SW480 (cell line): ENCODE measurements around the gene CHL1.
A peak's percentile ranks its signal among the peaks of the same experiment; 100 is the strongest.

ENCODE experiments used
- DNase-seq: peaks from one replicate; pipeline ENCODE4 v3.0.0-alpha.2; 2016; ENCODE audit warnings: low spot score

CHL1 gene

DNA sequence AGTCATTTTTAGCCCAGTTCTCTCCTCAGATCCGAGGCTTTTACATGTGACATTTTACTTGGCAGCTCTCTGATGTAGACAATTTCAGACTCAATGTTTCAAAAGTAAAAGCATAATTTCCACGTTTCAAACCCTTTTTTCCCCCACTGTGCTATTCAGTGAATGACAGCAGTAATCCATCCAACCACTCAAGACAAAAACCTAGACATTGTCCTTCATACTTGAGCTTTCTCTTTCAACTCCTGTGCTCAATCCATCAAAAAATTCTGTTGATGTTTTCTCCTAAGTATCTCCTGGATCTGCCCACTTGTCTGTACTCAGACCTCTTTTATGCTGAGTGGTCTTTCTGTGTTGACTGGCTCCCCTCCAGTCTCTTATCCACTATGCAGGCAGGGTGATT is 214.7 kb downstream of the CHL1 start:
- DNase-seq = no peak

GRCh38 chr3:414063-414462 is 217.5 kb downstream of the CHL1 start:
- peak; percentile 37 for DNase-seq

- DNase-seq = no peak
These were observed 221.8 kb downstream of the CHL1 start for GRCh38 chr3:418239-418929.

DNA sequence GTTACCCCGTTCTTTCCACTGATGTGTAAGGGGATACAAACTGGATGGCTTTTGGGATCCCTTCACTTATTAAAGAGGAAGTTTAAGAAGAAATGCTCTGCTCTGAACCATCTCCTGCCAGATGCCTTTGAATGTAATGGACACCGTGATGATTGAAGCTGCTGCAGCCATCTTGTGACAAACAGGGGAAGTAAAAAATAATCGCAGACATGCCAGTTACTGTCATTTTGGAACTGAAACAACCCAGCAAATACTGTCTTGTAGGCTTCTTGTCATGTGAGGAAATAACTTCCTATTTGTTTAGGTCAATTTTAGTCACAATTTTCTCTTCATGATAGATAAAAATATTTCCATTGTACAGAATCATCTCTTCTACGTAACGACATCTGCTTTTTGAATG is 224.0 kb downstream of the CHL1 start:
- no peak for DNase-seq

GRCh38 chr3:425079-425478 is 228.5 kb downstream of the CHL1 start:
- DNase-seq = no peak

- no peak for DNase-seq
These were observed 229.5 kb downstream of the CHL1 start for GRCh38 chr3:426072-426471.

DNA sequence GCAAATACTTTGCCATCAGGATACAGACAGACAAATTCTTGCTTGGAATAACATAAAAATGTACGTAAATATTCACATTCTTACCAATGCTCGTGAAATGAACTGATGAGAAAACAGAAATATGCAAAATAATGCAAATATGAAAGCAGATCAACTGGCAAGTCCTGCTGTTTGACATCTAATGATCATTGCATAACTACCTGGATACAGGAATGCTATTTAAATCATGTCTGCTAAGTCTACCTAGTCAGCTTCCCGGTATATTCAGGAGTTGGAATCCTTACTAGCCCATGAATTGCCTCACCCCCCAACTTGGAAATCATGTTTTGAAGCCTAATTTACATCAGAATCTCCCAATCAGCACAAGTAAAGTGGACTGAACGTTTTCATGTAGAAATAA is 230.6 kb downstream of the CHL1 start:
- DNase-seq = no peak

DNA sequence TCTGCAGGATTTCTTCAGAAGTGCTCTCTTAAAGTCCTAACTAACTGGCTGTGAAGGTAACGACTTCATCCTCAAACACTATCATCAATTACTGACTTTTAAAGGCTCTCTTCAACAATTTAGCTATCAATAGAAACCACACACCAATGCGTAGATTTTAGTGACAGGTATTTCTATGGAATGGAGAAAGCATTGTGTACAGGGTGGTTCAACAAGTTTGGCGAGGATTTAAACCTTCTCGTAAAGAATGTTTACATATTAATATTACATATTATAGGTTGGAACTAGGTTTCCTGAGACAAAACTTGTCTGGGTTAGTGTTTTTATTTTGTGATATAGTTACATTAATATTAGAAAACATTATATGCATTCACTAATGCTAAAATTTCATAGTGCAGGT is 233.6 kb downstream of the CHL1 start:
- no peak for DNase-seq

DNA sequence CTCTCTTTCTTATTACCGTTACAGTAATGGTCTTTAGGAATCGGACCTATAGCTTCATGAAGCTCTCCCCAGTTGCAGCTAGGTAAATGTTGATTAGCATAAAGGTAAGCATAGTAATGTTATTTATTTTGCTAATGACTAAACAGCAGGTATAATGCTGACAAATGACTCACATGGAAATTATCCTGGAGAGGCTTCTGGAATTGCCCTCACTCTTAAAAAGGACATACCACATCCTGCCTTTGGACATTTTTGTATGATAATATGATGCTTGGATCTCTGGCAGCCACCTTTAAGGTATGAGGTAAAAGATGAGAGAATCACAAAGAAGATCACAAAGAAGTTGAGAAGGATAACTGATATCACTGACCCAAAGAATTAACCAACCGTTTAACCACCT is 238.6 kb downstream of the CHL1 start:
- DNase-seq = peak; percentile 36

- no peak for DNase-seq
These were observed 239.5 kb downstream of the CHL1 start for GRCh38 chr3:436053-436452.

DNA sequence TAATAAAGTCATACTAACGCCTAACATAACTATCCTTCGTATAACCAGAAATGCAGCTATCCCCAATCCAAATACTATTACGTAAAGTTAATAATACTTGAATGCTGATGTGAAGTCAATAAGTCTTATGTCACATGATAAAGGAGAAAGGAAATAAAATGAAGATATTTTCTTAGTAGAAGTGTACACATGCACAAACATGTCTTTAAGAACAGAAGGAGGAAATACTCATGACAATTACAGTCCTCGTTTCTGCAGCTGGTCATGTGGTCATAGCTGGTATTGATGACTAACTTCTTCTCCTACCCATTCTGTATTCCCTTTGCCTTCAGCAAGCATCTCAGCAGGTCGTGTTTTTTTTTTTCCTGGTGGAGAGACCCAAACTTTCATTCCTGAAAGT is 244.3 kb downstream of the CHL1 start:
- DNase-seq = no peak

DNA sequence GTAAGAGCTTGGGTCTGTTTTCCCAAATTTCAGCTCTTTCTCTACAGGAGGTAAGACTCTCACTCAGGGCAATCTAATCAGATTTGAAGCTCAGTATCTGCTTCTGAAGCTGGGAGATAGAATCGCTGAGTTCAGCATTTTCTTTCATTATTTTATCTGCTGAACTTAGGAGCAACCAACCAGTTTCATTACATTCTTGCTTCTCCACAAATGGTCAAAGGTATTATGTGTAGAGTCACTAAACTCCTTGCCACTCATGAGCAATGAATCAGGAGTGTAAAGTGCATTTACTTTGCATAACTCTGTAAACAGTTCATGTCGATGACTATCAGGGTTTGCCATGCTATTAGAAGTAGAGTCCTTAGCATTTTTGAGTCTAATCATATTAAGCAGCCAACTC is 249.4 kb downstream of the CHL1 start:
- no peak for DNase-seq

DNA sequence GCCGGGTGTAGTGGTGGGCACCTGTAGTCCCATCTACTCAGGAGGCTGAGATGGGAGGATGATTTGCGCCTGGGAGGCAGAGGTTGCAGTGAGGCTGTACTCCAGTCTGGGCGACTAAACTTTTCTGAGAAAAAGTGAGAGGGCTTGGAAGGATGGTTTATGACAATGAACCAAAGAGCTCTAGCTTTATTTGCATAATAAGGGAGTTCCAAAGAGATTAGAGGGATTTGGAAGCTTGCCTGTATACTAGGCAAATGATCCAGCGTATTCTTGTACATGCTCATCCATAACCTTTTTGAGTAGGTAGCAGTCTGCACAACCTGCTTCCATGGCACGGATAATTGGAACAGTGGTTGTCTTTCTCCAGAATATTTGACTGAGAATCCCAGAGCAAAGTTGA is 251.1 kb downstream of the CHL1 start:
- DNase-seq = no peak

- no peak for DNase-seq
These were observed 253.1 kb downstream of the CHL1 start for GRCh38 chr3:449711-450110.

GRCh38 chr3:452221-452620 is 255.7 kb downstream of the CHL1 start:
- no peak for DNase-seq

DNA sequence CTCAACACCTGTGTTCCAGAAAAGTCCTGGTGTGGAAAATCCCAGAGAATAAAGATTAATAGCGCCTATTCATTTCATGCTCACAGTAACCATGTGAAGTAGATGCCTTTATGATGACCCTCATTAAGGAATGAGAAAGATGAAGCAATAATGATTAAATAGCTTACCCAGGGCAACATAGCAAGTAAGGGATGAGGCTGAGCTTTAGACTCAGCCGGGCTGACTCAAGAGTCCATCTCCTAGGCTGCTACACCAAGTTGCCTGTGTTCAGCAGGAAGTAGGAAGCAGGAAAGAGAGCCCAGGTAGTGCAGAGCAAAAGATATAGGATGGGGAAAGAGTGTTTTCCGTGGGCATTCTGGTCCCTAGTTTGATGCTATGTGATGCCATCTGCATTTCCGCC is 256.5 kb downstream of the CHL1 start:
- no peak for DNase-seq

DNA sequence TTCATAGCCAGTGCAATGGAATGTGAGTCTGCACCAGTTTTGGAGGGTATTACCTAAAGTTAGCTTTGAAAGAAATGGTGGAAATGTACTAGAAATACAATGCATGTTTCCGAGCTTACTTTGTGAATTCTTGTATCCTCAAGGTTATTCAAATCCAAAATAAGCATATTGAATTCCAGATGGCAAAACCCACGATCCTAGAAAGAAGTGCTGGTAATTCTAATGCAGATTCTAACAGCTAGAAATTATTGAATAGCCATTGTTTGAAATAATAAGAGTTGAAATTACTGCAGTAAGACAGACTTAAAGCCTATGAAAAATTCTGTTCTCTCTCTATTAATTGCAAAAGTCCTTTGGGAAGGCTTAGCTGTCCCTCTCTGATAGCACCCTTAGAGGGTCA is 258.4 kb downstream of the CHL1 start:
- no peak for DNase-seq

- no peak for DNase-seq
These were observed 261.6 kb downstream of the CHL1 start for GRCh38 chr3:458124-458523.

DNA sequence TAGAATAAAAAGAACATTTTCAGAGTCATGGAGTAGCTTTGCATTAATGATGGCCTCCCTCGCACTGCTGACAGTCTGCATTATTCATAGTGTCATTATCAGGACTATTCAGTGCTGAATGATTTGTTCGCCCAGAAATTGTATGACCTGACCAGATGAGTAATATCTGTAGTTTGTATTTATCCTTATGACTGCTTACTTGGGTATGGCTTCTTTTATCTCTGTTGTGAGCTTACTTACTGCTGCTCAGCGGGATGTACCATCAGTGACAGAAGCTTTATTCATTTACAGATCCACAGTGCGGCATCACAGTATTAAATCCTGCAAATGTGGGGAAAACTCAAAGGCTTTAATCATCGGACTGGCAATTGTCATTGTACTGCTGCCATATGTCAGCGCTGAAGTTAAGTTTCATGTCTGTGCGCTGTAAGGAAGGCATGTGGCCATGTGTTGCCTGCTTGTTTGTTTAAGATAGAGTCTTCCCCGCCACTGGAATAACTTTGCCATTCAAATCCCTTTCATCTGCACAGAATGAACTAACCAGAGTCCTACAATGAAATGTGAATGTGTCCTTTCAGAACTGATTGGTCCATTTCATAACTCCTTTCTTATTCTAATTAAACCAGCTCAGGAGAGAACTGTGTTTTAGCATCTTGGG is 262.2 kb downstream of the CHL1 start:
- DNase-seq = no peak
